ENCODE results near the gene TMEM129.

TMEM129 gene

GRCh38 chr4:1753294-1753696 is 32.2 kb upstream of the TMEM129 start:
- no peak overlapping the region for H3K4me3 ChIP-seq (ENCODE audit: low read depth, low read length)
- TF ChIP-seq, protein P1, sequence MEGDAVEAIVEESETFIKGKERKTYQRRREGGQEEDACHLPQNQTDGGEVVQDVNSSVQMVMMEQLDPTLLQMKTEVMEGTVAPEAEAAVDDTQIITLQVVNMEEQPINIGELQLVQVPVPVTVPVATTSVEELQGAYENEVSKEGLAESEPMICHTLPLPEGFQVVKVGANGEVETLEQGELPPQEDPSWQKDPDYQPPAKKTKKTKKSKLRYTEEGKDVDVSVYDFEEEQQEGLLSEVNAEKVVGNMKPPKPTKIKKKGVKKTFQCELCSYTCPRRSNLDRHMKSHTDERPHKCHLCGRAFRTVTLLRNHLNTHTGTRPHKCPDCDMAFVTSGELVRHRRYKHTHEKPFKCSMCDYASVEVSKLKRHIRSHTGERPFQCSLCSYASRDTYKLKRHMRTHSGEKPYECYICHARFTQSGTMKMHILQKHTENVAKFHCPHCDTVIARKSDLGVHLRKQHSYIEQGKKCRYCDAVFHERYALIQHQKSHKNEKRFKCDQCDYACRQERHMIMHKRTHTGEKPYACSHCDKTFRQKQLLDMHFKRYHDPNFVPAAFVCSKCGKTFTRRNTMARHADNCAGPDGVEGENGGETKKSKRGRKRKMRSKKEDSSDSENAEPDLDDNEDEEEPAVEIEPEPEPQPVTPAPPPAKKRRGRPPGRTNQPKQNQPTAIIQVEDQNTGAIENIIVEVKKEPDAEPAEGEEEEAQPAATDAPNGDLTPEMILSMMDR (conservative IDR thresholded peaks at IDR 0.05; ENCODE audit: low read depth, low read length), result no peak
- DNase-seq (ENCODE audit: low read depth), result no peak

- peak; percentile 17 for DNase-seq (ENCODE audit: low read depth)
- TF ChIP-seq, protein P1 (conservative IDR thresholded peaks at IDR 0.05; ENCODE audit: low read depth, low read length), result no peak
- no peak overlapping the region for H3K4me3 ChIP-seq (ENCODE audit: low read depth, low read length)
These were observed 31.3 kb upstream of the TMEM129 start for GRCh38 chr4:1752284-1753041.

DNA sequence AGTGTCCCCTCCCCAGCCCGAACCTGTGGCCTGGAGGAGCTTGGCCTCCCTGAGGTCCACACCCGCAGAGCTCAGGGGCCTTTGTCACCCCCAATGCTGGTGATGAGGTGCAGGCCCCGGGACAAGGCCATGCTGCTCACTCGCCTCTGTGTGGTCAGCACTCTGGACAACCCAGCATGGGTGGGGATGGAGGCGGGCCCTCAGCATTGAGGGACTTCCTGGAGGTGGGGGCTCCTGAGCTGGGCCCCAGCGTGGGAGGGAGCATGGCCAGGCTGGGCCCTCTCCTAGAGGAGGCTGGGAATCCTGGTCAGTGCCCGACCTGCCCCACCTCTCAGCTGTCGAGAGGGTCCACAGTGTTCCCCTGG is 30.8 kb upstream of the TMEM129 start:
- TF ChIP-seq, protein P1 (conservative IDR thresholded peaks at IDR 0.05; ENCODE audit: low read depth, low read length), result no peak
- H3K4me3 ChIP-seq (ENCODE audit: low read depth, low read length), result no peak overlapping the region

DNA sequence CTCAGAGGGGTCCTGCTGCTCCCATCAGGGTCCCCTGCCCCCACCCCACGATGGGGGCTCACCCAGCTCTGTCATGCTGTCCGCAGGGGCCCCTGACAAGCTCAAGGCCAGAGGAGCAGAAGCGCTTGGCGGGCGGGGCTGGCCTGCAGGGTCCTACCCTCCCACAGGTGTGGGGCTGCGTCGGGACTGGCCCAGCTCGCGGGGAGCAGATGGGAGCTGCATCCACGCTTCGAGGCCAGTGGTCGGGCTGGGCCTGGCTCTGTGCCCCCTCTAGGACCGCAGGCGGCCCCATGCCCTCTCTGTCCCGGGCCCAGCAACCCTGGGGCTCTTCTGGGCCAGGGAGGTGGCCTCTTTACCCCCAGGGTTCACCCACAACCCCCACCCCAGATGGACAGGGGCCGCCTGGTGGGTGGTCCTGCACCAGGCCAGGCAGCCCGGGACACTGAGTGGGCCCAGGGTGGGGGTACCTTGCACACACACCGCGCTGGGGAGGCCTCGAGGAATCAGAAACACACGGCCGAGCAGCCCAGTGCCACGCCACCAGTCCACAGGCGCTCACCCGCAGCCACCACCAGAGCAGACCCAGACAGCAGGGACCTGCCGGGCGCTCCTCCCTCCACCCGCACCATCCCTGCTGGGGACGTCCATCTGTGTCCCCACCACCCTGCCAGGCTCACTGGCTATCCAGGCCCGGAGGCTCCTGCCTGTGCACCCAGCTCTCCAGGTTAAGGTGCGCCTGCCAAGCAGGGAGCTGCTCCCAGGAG is 30.2 kb upstream of the TMEM129 start:
- TF ChIP-seq, protein P1 (conservative IDR thresholded peaks at IDR 0.05; ENCODE audit: low read depth, low read length), result no peak

More for the DNA sequence above, 30.8 kb upstream of the TMEM129 start:
- DNase-seq (ENCODE audit: low read depth), result no peak

GRCh38 chr4:1750381-1751154 is 29.4 kb upstream of the TMEM129 start:
- no peak overlapping the region for H3K4me3 ChIP-seq (ENCODE audit: low read depth, low read length)
- no peak for DNase-seq (ENCODE audit: low read depth)
- TF ChIP-seq, protein P1 (conservative IDR thresholded peaks at IDR 0.05; ENCODE audit: low read depth, low read length), result no peak

More for the DNA sequence above, 30.2 kb upstream of the TMEM129 start:
- no peak overlapping the region for H3K4me3 ChIP-seq (ENCODE audit: low read depth, low read length)
- no peak for DNase-seq (ENCODE audit: low read depth)

GRCh38 chr4:1749826-1750225 is 28.7 kb upstream of the TMEM129 start:
- DNase-seq (ENCODE audit: low read depth), result no peak
- H3K4me3 ChIP-seq (ENCODE audit: low read depth, low read length), result no peak overlapping the region
- TF ChIP-seq, protein P1 (conservative IDR thresholded peaks at IDR 0.05; ENCODE audit: low read depth, low read length), result no peak

All from choroid plexus epithelial cell (primary cell).